ENCODE data around the gene LBP. TPM values are rescaled to one million over a fixed set of nuclear protein-coding genes. Genes with fewer than 3 reads are reported as not detected.

LBP gene
- total RNA-seq, 4 donors from 2014 or later: not detected

DNA sequence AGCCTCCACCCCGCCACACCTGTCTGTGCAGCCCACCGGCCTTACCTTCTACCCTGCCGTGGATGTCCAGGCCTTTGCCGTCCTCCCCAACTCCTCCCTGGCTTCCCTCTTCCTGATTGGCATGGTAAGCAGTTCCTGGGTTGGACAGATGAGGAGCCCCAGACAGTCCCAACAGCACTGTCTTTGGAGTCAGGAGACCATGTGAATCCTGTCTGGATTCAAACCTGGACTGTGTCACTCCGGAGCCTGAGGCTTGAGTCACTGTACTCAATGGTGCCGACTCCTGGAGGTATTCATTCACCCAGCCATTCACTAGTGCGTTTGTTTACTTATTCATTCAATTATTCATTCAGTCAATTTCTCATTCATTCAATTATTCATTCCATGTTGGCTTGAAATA is 20.0 kb upstream of the LBP start:
- H3K27me3 ChIP-seq: no peaks in the 10 kb centered on the region
- no peak for DNase-seq
- H3K36me3 ChIP-seq: no peaks in the 10 kb centered on the region
- no peak for TF ChIP-seq EP300 (IDR thresholded peaks at IDR 0.05; ENCODE audit: low read depth)
- TF ChIP-seq POLR2AphosphoS5 (IDR thresholded peaks at IDR 0.05): no peak
- no peak for TF ChIP-seq POLR2A (IDR thresholded peaks at IDR 0.05)
- no peak for TF ChIP-seq CTCF (IDR thresholded peaks at IDR 0.05)
- no peaks in the 10 kb centered on the region for H3K4me1 ChIP-seq
- no peaks in the 10 kb centered on the region for H3K9me3 ChIP-seq
- in situ Hi-C loops (cut with MboI; ENCODE audit: low pct_ligation_motif_present in 1 of 4, low pct_unique_long_range_greater_than_20kb in 1 of 4, low sequenced_read_pairs in 3 of 4) (loop anchor here in 1 of 4 donors (10.0 kb wide), 1 partner anchor 102 kb away; no protein-coding TSS in a partner anchor), intact Hi-C loops (cut with DNase I; ENCODE audit: low total_unique reads) (no loop called here)
- 78 to 87% methylated on average over 1 to 7 of the region's 7 CpGs for WGBS, 2 donors (ENCODE audit: low coverage in 1 of 2)
- H3K27ac ChIP-seq: no peak overlapping the region
- H3K4me3 ChIP-seq: no peak overlapping the region

DNA sequence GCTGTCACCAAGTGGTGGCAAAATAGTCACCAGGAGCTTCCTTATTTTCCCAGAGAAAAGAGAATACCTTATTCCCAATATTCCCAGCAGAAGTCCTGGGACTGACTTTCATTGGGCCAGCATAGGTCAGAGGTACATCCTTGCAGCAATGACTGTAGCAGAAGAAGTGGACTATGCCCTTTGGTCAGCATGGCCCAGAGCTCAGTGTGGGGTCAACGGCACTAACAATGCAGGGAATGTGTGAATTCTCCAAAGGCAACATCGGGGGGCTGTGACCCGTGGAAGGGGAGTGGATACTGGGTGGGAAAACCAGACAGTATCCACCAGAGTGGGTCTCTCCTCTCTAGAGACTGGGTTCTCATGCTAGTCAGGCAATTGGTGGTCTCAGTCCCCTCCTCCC is 15.6 kb upstream of the LBP start:
- TF ChIP-seq CTCF (IDR thresholded peaks at IDR 0.05) (no peak), POLR2AphosphoS5 (IDR thresholded peaks at IDR 0.05) (no peak), POLR2A (IDR thresholded peaks at IDR 0.05) (no peak)
- Histone ChIP-seq H3K4me1 (no peaks in the 10 kb centered on the region), H3K27me3 (no peaks in the 10 kb centered on the region), H3K9me3 (no peaks in the 10 kb centered on the region), H3K27ac (no peak overlapping the region), H3K4me3 (no peak overlapping the region), H3K36me3 (no peaks in the 10 kb centered on the region)
- in situ Hi-C loops (cut with MboI; ENCODE audit: low pct_ligation_motif_present in 1 of 4, low pct_unique_long_range_greater_than_20kb in 1 of 4, low sequenced_read_pairs in 3 of 4): no loop called here
- no peak for DNase-seq
- intact Hi-C loops (cut with DNase I; ENCODE audit: low total_unique reads): no loop called here
- WGBS, 2 donors (ENCODE audit: low coverage in 1 of 2): 53% methylated on average over 3 of the region's 3 CpGs; no CpG with 5 or more reads in 1 of the 2 donors

DNA sequence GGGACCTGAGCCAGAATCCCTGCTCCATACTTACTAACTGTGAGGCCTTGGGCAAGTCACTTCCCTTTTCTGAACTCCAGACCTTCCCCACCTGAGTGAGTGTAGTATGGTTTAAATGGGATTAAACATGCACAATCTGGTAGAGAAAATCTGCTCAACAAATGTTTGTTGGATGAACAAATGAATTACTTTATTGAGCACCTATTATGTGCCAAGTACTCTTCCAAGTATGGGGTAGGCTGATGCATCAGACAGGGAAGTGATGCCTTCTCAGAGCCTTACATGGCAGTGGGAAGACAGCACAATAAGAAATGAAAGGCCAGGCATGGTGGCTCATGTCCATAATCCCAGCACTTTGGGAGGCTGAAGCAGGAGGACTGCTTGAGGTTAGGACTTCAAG is 15.0 kb upstream of the LBP start:
- no peaks in the 10 kb centered on the region for H3K4me1 ChIP-seq
- H3K27me3 ChIP-seq: peaks cover 2% of the 10 kb centered on the region
- intact Hi-C loops (cut with DNase I; ENCODE audit: low total_unique reads) (no loop called here), in situ Hi-C loops (cut with MboI; ENCODE audit: low pct_ligation_motif_present in 1 of 4, low pct_unique_long_range_greater_than_20kb in 1 of 4, low sequenced_read_pairs in 3 of 4) (no loop called here)
- no peaks in the 10 kb centered on the region for H3K36me3 ChIP-seq
- no peak for DNase-seq
- no peaks in the 10 kb centered on the region for H3K9me3 ChIP-seq
- TF ChIP-seq POLR2A (IDR thresholded peaks at IDR 0.05): no peak
- no peak overlapping the region for H3K27ac ChIP-seq
- H3K4me3 ChIP-seq: no peak overlapping the region

DNA sequence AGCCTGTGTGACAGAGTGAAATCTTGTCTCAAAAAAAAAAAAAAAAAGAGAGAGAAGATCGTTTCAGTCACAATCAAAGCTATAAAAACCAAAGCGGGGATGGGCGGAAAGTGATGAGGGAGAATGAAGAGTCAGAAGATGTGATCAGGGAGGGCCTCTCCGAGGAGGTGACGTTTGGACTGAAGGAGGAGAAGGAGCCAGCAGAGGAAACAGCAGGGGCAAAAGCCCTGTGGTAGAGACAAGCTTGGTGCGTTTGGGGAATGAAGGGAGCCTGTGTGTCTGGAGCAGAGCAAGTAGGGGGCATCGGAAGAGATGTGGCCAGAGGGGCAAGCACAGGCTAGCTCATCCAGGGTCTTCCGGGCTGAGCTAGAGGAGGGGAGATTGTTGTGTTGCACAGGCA is 14.5 kb upstream of the LBP start:
- intact Hi-C loops (cut with DNase I; ENCODE audit: low total_unique reads) (no loop called here), in situ Hi-C loops (cut with MboI; ENCODE audit: low pct_ligation_motif_present in 1 of 4, low pct_unique_long_range_greater_than_20kb in 1 of 4, low sequenced_read_pairs in 3 of 4) (no loop called here)
- no peaks in the 10 kb centered on the region for H3K36me3 ChIP-seq
- no peaks in the 10 kb centered on the region for H3K9me3 ChIP-seq
- peaks cover 2% of the 10 kb centered on the region for H3K27me3 ChIP-seq
- no peak overlapping the region for H3K4me3 ChIP-seq
- no peak for TF ChIP-seq POLR2AphosphoS5 (IDR thresholded peaks at IDR 0.05)
- no peak for TF ChIP-seq EP300 (IDR thresholded peaks at IDR 0.05; ENCODE audit: low read depth)
- TF ChIP-seq CTCF (IDR thresholded peaks at IDR 0.05): no peak
- no peak for TF ChIP-seq POLR2A (IDR thresholded peaks at IDR 0.05)
- H3K27ac ChIP-seq: no peak overlapping the region
- WGBS, 2 donors (ENCODE audit: low coverage in 1 of 2): 42 to 77% methylated on average over 2 to 8 of the region's 8 CpGs
- no peaks in the 10 kb centered on the region for H3K4me1 ChIP-seq
- DNase-seq: no peak

- peaks cover 5 to 6% of the 10 kb centered on the region in 2 donors for H3K9me3 ChIP-seq
- H3K4me1 ChIP-seq: no peaks in the 10 kb centered on the region
- peaks cover 12% of the 10 kb centered on the region for H3K27me3 ChIP-seq
- H3K4me3 ChIP-seq: no peak overlapping the region
- WGBS, 2 donors (ENCODE audit: low coverage in 1 of 2): 49 to 89% methylated on average over 2 to 8 of the region's 8 CpGs
- no peak for TF ChIP-seq POLR2A (IDR thresholded peaks at IDR 0.05)
- TF ChIP-seq POLR2AphosphoS5 (IDR thresholded peaks at IDR 0.05): no peak
- no peak for TF ChIP-seq EP300 (IDR thresholded peaks at IDR 0.05; ENCODE audit: low read depth)
- TF ChIP-seq CTCF (IDR thresholded peaks at IDR 0.05): no peak
- no peak overlapping the region for H3K27ac ChIP-seq
- DNase-seq: no peak
- intact Hi-C loops (cut with DNase I; ENCODE audit: low total_unique reads) (no loop called here), in situ Hi-C loops (cut with MboI; ENCODE audit: low pct_ligation_motif_present in 1 of 4, low pct_unique_long_range_greater_than_20kb in 1 of 4, low sequenced_read_pairs in 3 of 4) (no loop called here)
- no peaks in the 10 kb centered on the region for H3K36me3 ChIP-seq
Observed at GRCh38 chr20:38334016-38334415, 12.3 kb upstream of the LBP start.
